ENCODE measurements around the gene HIPK2. TPM values are rescaled to one million over a fixed set of nuclear protein-coding genes. Genes with fewer than 3 reads are reported as not detected.

The HIPK2 gene
- total RNA-seq, 3 donors from 2014 or later (not counting 1 experiment from before 2014, with no cell fraction given), result 127 to 145 (median 144) TPM

DNA sequence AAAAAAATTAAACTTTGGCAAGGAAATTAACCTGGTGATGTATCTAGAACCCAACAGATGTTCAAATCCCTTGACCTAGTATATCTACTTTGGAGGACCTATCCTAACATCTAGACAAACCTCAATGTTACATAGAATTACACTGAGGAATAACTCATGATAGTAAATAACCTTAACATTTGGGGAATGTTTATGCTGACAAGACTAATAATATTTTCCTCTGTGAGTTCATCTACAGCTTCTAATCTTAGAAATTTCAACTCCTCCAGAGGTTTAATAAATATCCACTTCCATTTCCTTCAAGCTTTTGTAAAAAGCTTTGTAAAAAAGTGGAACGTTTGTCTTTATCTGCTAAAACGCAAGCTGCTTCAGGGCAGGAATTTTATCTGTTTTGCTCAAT is 12.7 kb downstream of the HIPK2 start:
- TF ChIP-seq, protein P1, sequence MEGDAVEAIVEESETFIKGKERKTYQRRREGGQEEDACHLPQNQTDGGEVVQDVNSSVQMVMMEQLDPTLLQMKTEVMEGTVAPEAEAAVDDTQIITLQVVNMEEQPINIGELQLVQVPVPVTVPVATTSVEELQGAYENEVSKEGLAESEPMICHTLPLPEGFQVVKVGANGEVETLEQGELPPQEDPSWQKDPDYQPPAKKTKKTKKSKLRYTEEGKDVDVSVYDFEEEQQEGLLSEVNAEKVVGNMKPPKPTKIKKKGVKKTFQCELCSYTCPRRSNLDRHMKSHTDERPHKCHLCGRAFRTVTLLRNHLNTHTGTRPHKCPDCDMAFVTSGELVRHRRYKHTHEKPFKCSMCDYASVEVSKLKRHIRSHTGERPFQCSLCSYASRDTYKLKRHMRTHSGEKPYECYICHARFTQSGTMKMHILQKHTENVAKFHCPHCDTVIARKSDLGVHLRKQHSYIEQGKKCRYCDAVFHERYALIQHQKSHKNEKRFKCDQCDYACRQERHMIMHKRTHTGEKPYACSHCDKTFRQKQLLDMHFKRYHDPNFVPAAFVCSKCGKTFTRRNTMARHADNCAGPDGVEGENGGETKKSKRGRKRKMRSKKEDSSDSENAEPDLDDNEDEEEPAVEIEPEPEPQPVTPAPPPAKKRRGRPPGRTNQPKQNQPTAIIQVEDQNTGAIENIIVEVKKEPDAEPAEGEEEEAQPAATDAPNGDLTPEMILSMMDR (IDR thresholded peaks at IDR 0.05), result no peak
- no peaks in the 10 kb centered on the region for H3K9me3 ChIP-seq (ENCODE audit: control insufficient read depth, insufficient read depth, low read length)
- peaks cover 3% of the 10 kb centered on the region for H3K36me3 ChIP-seq (ENCODE audit: control insufficient read depth, insufficient read depth, low read length)
- H3K27ac ChIP-seq (ENCODE audit: low read length), result no peak overlapping the region
- Mint-ChIP-seq H3K36me3 (peaks cover 7% of the 10 kb centered on the region), H3K4me3 (no peak overlapping the region), H3K27ac (peak overlapping the region; percentile 89 to 96), H3K9me3 (no peaks in the 10 kb centered on the region), H3K4me1 (peaks cover 87 to 89% of the 10 kb centered on the region in 2 donors), H3K27me3 (ENCODE audit: low read depth in 2 of 2) (no peaks in the 10 kb centered on the region)
- no peaks in the 10 kb centered on the region for H3K27me3 ChIP-seq (ENCODE audit: control insufficient read depth, insufficient read depth, low read length)
- DNase-seq (no peak), ATAC-seq (no peak)
- H3K4me3 ChIP-seq (ENCODE audit: low read length), result no peak overlapping the region
- intact Hi-C loops (cut with micrococcal nuclease), result loop anchor here (5.0 kb wide), 1 partner anchor 38 kb away; no protein-coding TSS in a partner anchor
- peaks cover 31% of the 10 kb centered on the region for H3K4me1 ChIP-seq (ENCODE audit: control insufficient read depth, insufficient read depth, low read length)
- WGBS (ENCODE audit: insufficient coverage), result 43% methylated on average over 2 of the region's 2 CpGs

DNA sequence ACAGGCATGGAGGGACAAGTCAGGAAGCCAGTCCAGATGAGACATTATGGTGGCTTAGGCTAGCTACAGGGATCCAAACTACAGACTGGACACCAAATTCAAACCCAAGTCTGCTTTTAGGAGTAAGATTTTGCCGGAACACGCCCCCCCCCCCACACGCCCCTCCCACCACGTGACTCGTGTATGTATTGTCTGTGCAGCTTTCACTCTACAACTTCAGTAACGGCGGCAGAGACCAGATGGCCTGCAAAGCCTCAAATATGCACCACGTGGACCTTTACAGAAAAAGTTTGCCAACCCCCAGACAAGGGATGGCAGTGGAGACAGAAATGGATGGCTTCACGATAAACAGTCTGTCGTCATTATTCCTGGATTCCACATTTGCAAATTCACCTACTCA is 14.5 kb downstream of the HIPK2 start:
- Histone ChIP-seq H3K27me3 (ENCODE audit: control insufficient read depth, insufficient read depth, low read length) (no peaks in the 10 kb centered on the region), H3K27ac (ENCODE audit: low read length) (no peak overlapping the region), H3K9me3 (ENCODE audit: control insufficient read depth, insufficient read depth, low read length) (no peaks in the 10 kb centered on the region), H3K4me1 (ENCODE audit: control insufficient read depth, insufficient read depth, low read length) (peaks cover 17% of the 10 kb centered on the region), H3K4me3 (ENCODE audit: low read length) (no peak overlapping the region), H3K36me3 (ENCODE audit: control insufficient read depth, insufficient read depth, low read length) (no peaks in the 10 kb centered on the region)
- H3K36me3 Mint-ChIP-seq, result peaks cover 7% of the 10 kb centered on the region
- H3K9me3 Mint-ChIP-seq, result no peaks in the 10 kb centered on the region
- intact Hi-C loops (cut with micrococcal nuclease), result no loop called here
- DNase-seq (no peak), ATAC-seq (no peak)
- WGBS (ENCODE audit: insufficient coverage), result 80% methylated on average over 6 of the region's 10 CpGs
- H3K4me1 Mint-ChIP-seq, result peaks cover 84 to 88% of the 10 kb centered on the region in 2 donors
- no peak overlapping the region for H3K4me3 Mint-ChIP-seq
- H3K27me3 Mint-ChIP-seq (ENCODE audit: low read depth in 2 of 2), result no peaks in the 10 kb centered on the region
- peak overlapping the region; percentile 89 to 96 for H3K27ac Mint-ChIP-seq
- TF ChIP-seq, protein P1 (IDR thresholded peaks at IDR 0.05), result no peak

DNA sequence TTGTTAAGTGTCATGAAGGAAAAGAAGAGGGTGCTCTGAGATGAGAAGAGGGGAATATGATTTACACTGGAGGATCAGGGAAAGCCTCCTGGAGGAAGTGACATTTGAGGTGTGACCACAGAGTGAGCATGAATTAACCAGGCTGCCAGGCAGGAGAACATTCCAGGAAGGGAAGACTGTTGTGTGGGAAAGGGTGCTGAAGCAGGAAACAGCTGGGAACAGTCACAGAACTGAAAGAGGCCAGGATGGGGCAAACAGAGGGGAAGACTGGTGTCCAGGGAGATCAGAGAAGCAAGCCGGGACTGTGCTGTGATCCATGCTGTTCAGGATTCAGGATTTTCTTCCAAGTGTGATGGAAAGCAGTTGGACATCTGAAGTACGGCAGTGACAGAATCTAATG is 14.9 kb downstream of the HIPK2 start:
- H3K27ac Mint-ChIP-seq, result peak overlapping the region; percentile 60 to 69
- Histone ChIP-seq H3K27ac (ENCODE audit: low read length) (no peak overlapping the region), H3K27me3 (ENCODE audit: control insufficient read depth, insufficient read depth, low read length) (no peaks in the 10 kb centered on the region), H3K9me3 (ENCODE audit: control insufficient read depth, insufficient read depth, low read length) (no peaks in the 10 kb centered on the region), H3K36me3 (ENCODE audit: control insufficient read depth, insufficient read depth, low read length) (no peaks in the 10 kb centered on the region), H3K4me3 (ENCODE audit: low read length) (no peak overlapping the region), H3K4me1 (ENCODE audit: control insufficient read depth, insufficient read depth, low read length) (peaks cover 13% of the 10 kb centered on the region)
- DNase-seq, result no peak
- TF ChIP-seq, protein P1 (IDR thresholded peaks at IDR 0.05), result no peak
- WGBS (ENCODE audit: insufficient coverage), result 95% methylated on average over 2 of the region's 2 CpGs
- H3K4me1 Mint-ChIP-seq, result peaks cover 82 to 86% of the 10 kb centered on the region in 2 donors
- intact Hi-C loops (cut with micrococcal nuclease), result no loop called here
- H3K36me3 Mint-ChIP-seq, result peaks cover 7% of the 10 kb centered on the region
- H3K4me3 Mint-ChIP-seq, result no peak overlapping the region
- ATAC-seq, result no peak
- H3K27me3 Mint-ChIP-seq (ENCODE audit: low read depth in 2 of 2), result no peaks in the 10 kb centered on the region
- H3K9me3 Mint-ChIP-seq, result no peaks in the 10 kb centered on the region

DNA sequence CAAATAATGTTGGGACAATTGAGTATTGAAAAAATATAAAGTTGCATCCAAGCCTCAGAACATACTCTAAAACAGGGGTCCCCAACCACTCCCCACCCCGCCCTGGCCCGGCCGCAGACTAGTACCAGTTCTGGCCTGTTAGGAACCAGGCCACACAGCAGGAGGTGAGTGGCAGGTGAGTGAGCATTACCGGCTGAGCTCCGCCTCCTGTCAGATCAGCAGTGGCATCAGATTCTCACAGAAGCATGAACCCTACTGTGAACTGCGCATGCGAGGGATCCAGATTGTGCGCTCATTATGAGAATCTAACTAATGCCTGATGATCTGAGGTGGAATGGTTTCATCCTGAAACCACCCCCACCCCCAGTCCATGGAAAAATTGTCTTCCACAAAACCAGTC is 19.4 kb downstream of the HIPK2 start:
- DNase-seq (no peak), ATAC-seq (no peak)
- intact Hi-C loops (cut with micrococcal nuclease), result no loop called here
- Mint-ChIP-seq H3K4me1 (peaks cover 86 to 90% of the 10 kb centered on the region in 2 donors), H3K36me3 (peaks cover 7% of the 10 kb centered on the region), H3K4me3 (no peak overlapping the region), H3K9me3 (no peaks in the 10 kb centered on the region), H3K27me3 (ENCODE audit: low read depth in 2 of 2) (no peaks in the 10 kb centered on the region), H3K27ac (peak overlapping the region; percentile 64 to 69)
- Histone ChIP-seq H3K4me3 (ENCODE audit: low read length) (no peak overlapping the region), H3K4me1 (ENCODE audit: control insufficient read depth, insufficient read depth, low read length) (peaks cover 2% of the 10 kb centered on the region), H3K36me3 (ENCODE audit: control insufficient read depth, insufficient read depth, low read length) (no peaks in the 10 kb centered on the region), H3K27ac (ENCODE audit: low read length) (no peak overlapping the region), H3K27me3 (ENCODE audit: control insufficient read depth, insufficient read depth, low read length) (no peaks in the 10 kb centered on the region), H3K9me3 (ENCODE audit: control insufficient read depth, insufficient read depth, low read length) (no peaks in the 10 kb centered on the region)
- WGBS (ENCODE audit: insufficient coverage), result 91% methylated on average over 5 of the region's 8 CpGs
- TF ChIP-seq, protein P1 (IDR thresholded peaks at IDR 0.05), result no peak

Data from natural killer cell (primary cell).